Suppressor macrophage treated with lipopolysaccharide for 4 hours (primary cell): ENCODE measurements around the gene ZNF182.
A peak's percentile ranks its signal among the peaks of the same experiment; 100 is the strongest.
"Not testable (repeated sequence)": the region's sequence is repeated elsewhere in the genome, so short reads cannot be mapped to it uniquely, and the experiment has no call there.

Experiments
- DNase-seq: peaks from one replicate; pipeline ENCODE4 v3.0.0-alpha.2; 2020

Gene ZNF182

DNA sequence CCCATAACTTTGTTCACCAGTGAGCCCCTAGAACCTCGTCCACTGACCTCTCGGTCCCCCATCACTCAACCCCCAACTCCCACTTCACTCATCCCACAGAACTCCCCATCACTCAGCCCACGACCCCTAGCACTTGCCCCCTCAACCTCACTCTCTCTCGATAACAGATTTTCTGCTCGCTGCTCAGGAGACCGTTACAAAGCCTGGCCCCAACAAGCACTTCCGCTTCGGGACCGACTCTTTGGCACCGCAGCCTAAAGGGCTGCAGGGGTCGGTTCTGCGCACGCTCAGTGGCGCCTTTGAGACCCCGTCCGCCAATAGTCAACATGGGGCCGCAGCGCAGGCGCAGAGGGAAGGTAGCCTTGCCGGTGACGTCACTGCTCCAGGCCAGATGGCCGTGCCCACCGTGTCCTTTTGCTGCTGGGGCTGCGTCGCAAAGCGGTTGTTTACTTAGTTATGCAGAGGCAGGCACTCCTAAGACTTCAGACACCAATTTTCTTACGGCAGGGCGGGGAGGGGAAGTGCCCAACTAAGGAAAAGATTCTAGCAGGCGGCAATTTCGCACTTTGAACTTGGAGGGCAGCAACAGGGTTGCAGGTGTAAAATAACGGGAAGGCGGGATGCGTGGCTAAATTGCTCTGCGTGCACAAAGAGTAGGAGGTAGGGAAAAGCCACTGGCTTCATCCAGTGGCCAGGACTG lies at the start of gene ZNF182:
Gene ZNF182 (minus strand): TSS at position 232 of the 700 bp plus-strand sequence. CDS start 1,380 bp downstream, outside the sequence.
- peak; percentile 95 for DNase-seq

DNA sequence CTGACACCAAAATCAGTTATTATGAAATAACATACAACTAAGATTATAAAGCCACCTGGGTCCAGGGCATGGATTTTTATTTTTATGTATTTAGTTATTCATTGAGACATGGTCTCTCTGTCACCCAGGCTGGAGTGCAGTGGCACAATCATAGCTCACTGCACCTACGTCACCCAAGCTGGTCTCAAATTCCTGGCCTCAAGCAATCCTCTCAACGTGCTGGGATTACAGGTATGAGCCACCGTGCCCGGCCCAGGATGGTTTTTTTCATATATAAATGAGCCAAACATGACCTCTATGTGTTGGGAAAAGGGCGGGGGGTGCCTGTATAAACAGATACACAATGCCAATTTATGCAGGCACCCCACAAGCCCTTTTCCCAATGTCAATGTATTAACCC lies 43.1 kb upstream of the ZNF182 start:
- DNase-seq = no peak

GRCh38 chrX:48045410-48046311 lies 41.9 kb upstream of the ZNF182 start:
- no peak for DNase-seq

- DNase-seq = no peak
These were observed 39.3 kb upstream of the ZNF182 start for GRCh38 chrX:48043056-48043455.

- no peak for DNase-seq
These were observed 32.1 kb upstream of the ZNF182 start for GRCh38 chrX:48035891-48036290.

DNA sequence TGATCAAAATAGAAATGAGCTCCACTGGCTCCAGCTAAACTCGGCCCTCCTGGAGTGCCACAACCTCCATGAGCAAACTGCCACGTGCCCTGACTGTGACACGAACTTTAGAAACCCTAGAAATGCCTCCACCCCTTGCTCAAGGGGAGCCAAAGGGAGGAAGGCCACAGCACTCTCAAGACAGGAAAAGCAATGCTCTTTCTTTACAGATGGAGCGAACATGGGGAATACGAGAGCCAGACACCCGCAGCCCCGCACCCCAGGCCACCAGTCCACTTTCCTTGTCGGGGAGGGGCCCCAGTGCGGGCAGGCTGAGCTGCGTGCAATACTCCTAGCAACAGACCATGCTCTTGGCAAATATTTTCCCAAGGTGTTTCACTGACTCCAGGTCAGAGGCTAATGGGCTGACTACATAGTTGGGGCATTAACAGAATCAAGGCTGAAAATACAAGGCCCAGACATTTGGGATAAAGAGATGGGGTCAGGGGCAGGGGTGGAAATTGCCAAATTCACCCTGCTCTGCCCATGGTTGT lies 26.9 kb upstream of the ZNF182 start:
- not testable (repeated sequence) for DNase-seq

GRCh38 chrX:48030237-48030636 lies 26.4 kb upstream of the ZNF182 start:
- DNase-seq = no peak

- DNase-seq = no peak
These were observed 24.3 kb upstream of the ZNF182 start for GRCh38 chrX:48028091-48028490.

DNA sequence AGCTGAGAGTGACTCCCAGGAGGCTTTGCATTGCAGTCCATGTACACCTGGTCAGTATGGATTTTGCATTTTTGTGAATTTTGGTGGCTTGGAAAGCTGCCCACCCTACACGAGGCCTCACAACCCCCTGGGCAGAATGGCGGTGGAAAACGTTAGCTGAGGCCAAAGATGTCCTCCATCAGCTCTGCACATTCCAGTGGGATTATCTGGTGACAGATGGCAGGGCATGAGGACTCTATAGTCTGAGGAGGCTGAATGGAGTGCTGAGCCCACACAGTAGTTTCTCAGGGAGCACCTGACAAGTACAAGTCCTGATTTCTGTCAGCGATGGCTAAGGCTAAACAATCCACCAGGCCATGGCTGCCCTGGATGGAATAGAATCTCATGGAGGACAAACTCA lies 23.8 kb upstream of the ZNF182 start:
- not testable (repeated sequence) for DNase-seq

- DNase-seq = peak; percentile 71
These were observed 21.8 kb upstream of the ZNF182 start for GRCh38 chrX:48025561-48025960.

DNA sequence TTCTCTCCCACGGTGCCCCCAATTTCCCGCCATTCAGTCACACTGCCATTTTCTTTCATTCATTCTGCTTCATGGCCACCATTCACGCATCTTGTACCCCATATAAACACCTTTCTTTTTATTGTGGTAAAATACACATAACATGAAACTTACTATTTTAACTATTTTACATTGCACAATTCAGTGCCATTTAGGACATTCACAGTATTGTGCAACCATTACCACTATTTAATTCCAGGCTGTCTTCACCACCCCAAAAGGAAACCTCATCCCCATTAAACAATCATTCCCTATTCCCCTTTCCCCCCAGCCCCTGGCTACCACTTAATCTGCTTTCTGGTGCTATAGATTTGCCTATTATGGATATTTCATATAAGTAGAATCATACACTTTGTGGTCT lies 18.9 kb upstream of the ZNF182 start:
- DNase-seq = no peak

GRCh38 chrX:48022100-48022499 lies 18.3 kb upstream of the ZNF182 start:
- no peak for DNase-seq

GRCh38 chrX:48021026-48021900 lies 17.5 kb upstream of the ZNF182 start:
- peak; percentile 69 for DNase-seq

- not testable (repeated sequence) for DNase-seq
These were observed 16.7 kb upstream of the ZNF182 start for GRCh38 chrX:48020472-48020871.

DNA sequence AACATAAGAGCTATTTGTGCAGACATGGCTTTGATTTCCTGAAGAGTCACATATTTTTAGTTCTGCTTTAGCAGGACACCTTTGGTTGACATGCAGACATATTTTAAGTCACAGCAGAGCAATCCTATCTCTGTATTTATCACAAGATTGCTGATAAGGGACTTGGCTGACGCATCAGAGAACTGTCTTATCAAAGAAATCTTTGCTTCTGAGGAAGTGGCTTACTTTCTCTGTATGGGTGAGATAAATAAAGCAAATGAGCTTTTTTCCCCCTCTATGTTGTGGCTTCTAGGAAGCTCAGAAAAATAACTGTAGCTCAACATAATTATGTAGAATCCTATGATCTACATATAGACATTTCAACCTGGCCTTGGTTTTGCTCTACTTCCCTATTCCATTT lies 16.1 kb upstream of the ZNF182 start:
- DNase-seq = not testable (repeated sequence)

GRCh38 chrX:48016583-48017310 lies 13.0 kb upstream of the ZNF182 start:
- not testable (repeated sequence) for DNase-seq

DNA sequence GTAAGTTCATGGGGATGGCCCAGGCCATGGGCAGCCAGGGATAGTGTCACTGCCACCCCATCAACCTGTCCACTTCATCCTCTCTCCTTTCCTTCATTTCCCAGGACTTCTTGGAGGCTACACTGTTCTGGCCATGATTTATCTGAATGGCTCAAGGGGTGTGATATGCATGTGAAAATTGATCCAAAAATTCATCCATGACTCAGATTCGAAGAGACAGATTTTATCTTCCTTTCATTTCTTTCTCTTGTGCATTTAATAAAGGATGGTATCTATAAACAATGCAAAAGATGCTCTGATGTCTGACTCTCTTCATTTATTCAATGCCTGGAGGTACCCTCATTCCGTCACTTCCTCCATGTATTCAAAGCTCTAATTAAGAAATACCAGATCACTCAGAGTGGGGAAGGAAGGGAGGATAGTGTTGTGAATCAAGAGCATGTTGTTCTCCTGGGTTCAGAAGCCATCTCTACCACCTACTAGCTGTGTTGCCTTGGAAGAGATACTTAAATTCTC lies 5.7 kb upstream of the ZNF182 start:
- DNase-seq = not testable (repeated sequence)

DNA sequence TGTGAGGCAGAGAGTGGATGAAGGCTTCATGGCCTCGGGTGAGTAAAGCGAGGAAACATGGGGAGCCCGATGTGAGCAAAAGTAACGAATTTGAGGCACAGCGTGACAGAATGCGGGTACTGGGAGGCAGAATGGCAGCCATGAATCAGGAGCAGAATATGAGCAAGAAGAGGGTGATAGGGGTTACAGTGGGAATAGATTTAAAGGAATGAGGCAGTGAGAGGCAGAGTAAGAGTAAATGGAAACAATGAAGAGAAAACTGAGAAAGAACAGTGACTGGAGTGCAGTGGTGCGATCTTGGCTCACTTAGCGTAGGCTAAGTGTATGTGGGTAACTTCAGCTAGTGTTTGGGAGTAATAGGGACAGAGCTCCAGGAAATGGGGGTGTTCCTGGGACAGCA lies 2.9 kb upstream of the ZNF182 start, which contains the start of gene SPACA5:
Gene SPACA5 (plus strand): TSS at position 301 of the 400 bp plus-strand sequence. CDS start 815 bp downstream, outside the sequence.
- not testable (repeated sequence) for DNase-seq

DNA sequence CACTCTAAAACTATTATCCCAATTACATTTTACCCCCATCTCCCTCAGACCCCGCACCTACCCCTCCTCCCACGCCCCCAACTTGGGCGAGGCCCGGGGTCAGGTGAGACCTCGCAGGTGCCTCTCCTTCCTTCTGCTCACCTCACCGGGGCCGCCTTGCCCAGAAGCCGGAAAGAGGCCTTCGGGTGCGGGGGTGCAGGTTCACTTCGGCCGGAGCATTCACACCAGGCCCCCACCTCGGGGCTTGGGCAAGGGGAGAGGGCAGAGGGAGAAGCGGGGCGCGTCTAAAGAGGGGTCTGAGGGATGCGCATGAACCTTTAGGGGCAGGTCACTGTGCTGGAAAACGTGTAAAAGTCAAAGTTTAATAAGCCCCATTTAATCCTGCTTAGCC lies 427 bp downstream of the ZNF182 start:
- DNase-seq = no peak

DNA sequence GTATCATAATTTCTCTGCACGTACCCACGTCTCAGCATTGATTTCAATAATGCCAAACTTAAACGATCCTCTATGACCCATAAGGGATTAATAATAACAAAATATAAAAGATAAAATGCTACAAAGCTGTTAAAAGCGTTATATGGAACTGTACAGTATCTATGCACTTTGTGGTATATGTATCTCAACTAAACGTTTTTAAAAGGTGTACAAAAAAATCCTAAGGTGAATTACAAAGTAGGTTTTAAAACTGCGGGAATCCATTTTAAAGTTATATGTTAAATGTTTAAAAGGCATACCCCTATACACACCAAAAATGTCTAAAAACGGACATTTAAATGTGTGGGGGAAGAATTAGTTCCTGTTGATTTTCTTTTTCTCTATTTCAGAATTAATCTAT lies 860 bp downstream of the ZNF182 start:
- no peak for DNase-seq

DNA sequence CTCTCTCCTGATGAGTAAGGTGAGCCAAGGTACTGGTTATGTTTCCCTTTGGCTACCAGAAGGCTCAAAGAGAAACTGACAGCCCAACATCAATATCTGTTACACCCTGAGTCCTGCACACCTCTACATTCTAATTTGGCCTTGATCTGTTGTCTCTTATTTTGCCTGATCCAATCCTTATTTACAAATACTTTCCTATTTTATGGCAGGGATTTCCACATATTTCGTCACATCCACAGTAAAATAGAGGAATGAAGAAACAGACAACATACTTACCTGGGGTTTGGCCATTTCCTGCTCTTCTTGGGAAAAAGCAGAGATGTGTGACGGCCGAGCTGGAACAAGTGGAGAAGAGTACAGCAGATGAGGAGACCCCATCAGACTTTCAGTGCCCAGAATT lies 1.5 kb downstream of the ZNF182 start:
- DNase-seq = no peak

DNA sequence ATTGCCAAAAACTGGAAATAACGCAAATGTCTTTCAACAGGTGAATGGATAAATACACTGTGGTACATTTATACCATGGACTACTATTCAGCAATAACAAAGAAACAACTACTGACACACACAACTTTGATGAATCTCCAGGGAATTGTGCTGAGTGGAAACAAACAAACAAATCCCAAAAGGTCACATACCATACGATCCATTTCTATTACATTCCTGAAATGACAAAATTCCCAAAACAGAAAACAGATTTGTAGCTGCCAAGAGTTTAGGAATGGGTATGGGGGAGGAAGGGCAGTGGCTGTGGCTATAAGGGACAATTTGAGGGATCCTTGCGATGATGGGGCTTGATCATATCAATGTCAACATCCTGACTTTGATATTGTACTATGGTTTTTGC lies 2.5 kb downstream of the ZNF182 start:
- no peak for DNase-seq
